ENCODE measurements around the gene CLIC2. TPM values are rescaled to one million over a fixed set of nuclear protein-coding genes. Genes with fewer than 3 reads are reported as not detected.

Gene CLIC2
- total and polyA plus RNA-seq, 2 donors = 13.6 to 14.4 TPM

GRCh38 chrX:155237719-155238118 lies 96.7 kb downstream of the CLIC2 start:
- no peak for DNase-seq (ENCODE audit: extremely low spot score)
- 87% methylated on average over 5 of the region's 5 CpGs for WGBS
- Histone ChIP-seq H3K4me1 (ENCODE audit: insufficient read depth) (no peaks in the 10 kb centered on the region), H3K36me3 (ENCODE audit: insufficient read depth) (no peaks in the 10 kb centered on the region), H3K27ac (ENCODE audit: low read depth) (no peak overlapping the region), H3K4me3 (ENCODE audit: low read depth, low read length) (no peak overlapping the region)

- Histone ChIP-seq H3K4me1 (ENCODE audit: insufficient read depth) (no peaks in the 10 kb centered on the region), H3K4me3 (ENCODE audit: low read depth, low read length) (no peak overlapping the region), H3K36me3 (ENCODE audit: insufficient read depth) (no peaks in the 10 kb centered on the region), H3K27ac (ENCODE audit: low read depth) (no peak overlapping the region)
- no peak for DNase-seq (ENCODE audit: extremely low spot score)
Measured at GRCh38 chrX:155235891-155236290, 98.5 kb downstream of the CLIC2 start.

DNA sequence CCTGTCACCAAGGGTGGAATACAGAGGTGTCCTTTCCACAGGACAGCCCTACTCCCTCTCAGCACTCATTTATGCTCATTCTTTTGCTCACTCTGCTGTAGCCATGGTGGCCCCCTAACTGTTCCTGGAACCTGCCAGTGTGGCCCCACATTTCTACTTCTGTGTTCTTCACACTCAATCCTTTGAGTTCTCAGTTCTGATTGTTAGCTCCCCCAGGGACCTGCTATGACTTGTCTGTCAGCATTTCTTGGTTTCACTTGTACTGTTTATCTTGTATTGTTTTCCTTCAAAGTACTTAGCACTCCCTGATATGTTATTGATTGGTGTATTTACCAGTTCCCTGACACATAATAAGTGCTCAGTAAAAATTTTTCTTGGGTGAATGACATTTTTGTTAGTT lies 103.3 kb downstream of the CLIC2 start:
- H3K4me3 ChIP-seq (ENCODE audit: low read depth, low read length) = no peak overlapping the region
- H3K4me1 ChIP-seq (ENCODE audit: insufficient read depth) = no peaks in the 10 kb centered on the region
- no peak overlapping the region for H3K27ac ChIP-seq (ENCODE audit: low read depth)
- no peaks in the 10 kb centered on the region for H3K36me3 ChIP-seq (ENCODE audit: insufficient read depth)
- DNase-seq (ENCODE audit: extremely low spot score) = no peak

Small RNA genes within 50 kb of the gene (small RNA-seq; reads per million reads assigned to genes)
- not detected for gene AC234781.4
- not detected for gene MIR1184-2

Other genes starting within 250 kb of the CLIC2 start
- 91.9 TPM for gene VBP1, start 118.2 kb downstream of the CLIC2 start, total RNA-seq
- 34.9 TPM for gene VBP1, start 118.2 kb downstream of the CLIC2 start, polyA plus RNA-seq
- 1.4 TPM for gene RAB39B, start 70.1 kb downstream of the CLIC2 start, total RNA-seq
- gene RAB39B, start 70.1 kb downstream of the CLIC2 start, polyA plus RNA-seq = 0.29 TPM
- gene F8A2, start 47.5 kb upstream of the CLIC2 start, total RNA-seq = not detected
- gene F8A2, start 47.5 kb upstream of the CLIC2 start, polyA plus RNA-seq = not detected
- 1.6 TPM for gene F8A3, start 124.0 kb upstream of the CLIC2 start, total RNA-seq
- 6.4 TPM for gene F8A3, start 124.0 kb upstream of the CLIC2 start, polyA plus RNA-seq